CMK (cell line): ENCODE results near the gene CDHR3.
A peak's percentile ranks its signal among the peaks of the same experiment; 100 is the strongest.
"Not testable (repeated sequence)": the region's sequence is repeated elsewhere in the genome, so short reads cannot be mapped to it uniquely, and the experiment has no call there.

Experiments
- DNase-seq: peaks from one replicate; pipeline ENCODE4 v3.0.0-alpha.2; 2010; ENCODE audit warnings: low read depth

CDHR3 gene

GRCh38 chr7:105963038-105963667, at the start of gene CDHR3:
Gene CDHR3 (plus strand): TSS chr7:105963264. CDS start chr7:105963319, 55 bp downstream.
- DNase-seq = no peak

- no peak for DNase-seq
These were observed 49.1 kb upstream of the CDHR3 start for GRCh38 chr7:105913947-105914346.

- DNase-seq = no peak
These were observed 46.5 kb upstream of the CDHR3 start for GRCh38 chr7:105916603-105917002.

GRCh38 chr7:105917659-105918058, 45.4 kb upstream of the CDHR3 start:
- no peak for DNase-seq

- DNase-seq = no peak
These were observed 42.3 kb upstream of the CDHR3 start for GRCh38 chr7:105920766-105921165.

GRCh38 chr7:105924945-105925344, 38.1 kb upstream of the CDHR3 start:
- DNase-seq = no peak

- DNase-seq = no peak
These were observed 36.9 kb upstream of the CDHR3 start for GRCh38 chr7:105926131-105926530.

- no peak for DNase-seq
These were observed 31.9 kb upstream of the CDHR3 start for GRCh38 chr7:105931179-105931578.

GRCh38 chr7:105932835-105933477, 30.1 kb upstream of the CDHR3 start:
- no peak for DNase-seq

- peak; percentile 1 for DNase-seq
These were observed 28.4 kb upstream of the CDHR3 start for GRCh38 chr7:105934572-105935185.

- DNase-seq = no peak
These were observed 27.8 kb upstream of the CDHR3 start for GRCh38 chr7:105935250-105935649.

GRCh38 chr7:105937411-105937810, 25.7 kb upstream of the CDHR3 start:
- no peak for DNase-seq

- no peak for DNase-seq
These were observed 23.0 kb upstream of the CDHR3 start for GRCh38 chr7:105940109-105940508.

GRCh38 chr7:105941596-105941995, 21.5 kb upstream of the CDHR3 start:
- DNase-seq = no peak

GRCh38 chr7:105943486-105943885, 19.6 kb upstream of the CDHR3 start:
- DNase-seq = no peak

- DNase-seq = no peak
These were observed 17.2 kb upstream of the CDHR3 start for GRCh38 chr7:105945848-105946247.

GRCh38 chr7:105951597-105951996, 11.5 kb upstream of the CDHR3 start:
- DNase-seq = no peak

- DNase-seq = no peak
These were observed 10.0 kb upstream of the CDHR3 start for GRCh38 chr7:105952917-105953595.

- DNase-seq = no peak
These were observed 8.4 kb upstream of the CDHR3 start for GRCh38 chr7:105954711-105955110.

GRCh38 chr7:105955651-105956466, 7.2 kb upstream of the CDHR3 start:
- not testable (repeated sequence) for DNase-seq

GRCh38 chr7:105958012-105958411, 5.1 kb upstream of the CDHR3 start:
- DNase-seq = no peak

- DNase-seq = no peak
These were observed 711 bp upstream of the CDHR3 start for GRCh38 chr7:105962353-105962752.
